Effector memory CD4-positive, alpha-beta T cell (primary cell): ENCODE data around the gene SLC35B4.

Source experiments
- DNase-seq, 3 donors: peaks; one replicate each; pipeline ENCODE4 v3.0.0-alpha.2; 2020
- H3K27ac ChIP-seq: 2 replicates; pipeline ENCODE4 v1.7.0; 2013; ENCODE audit warnings: mild to moderate bottlenecking, low read length, moderate library complexity; ENCODE audit not compliant: insufficient read depth, poor library complexity, severe bottlenecking
- H3K27me3 ChIP-seq: replicated peaks from 2 replicates; pipeline ENCODE4 v1.7.0; 2013; ENCODE audit warnings: mild to moderate bottlenecking, low read length; ENCODE audit not compliant: insufficient read depth, control insufficient read depth, poor library complexity, severe bottlenecking
- H3K36me3 ChIP-seq: 2 replicates; pipeline ENCODE4 v1.7.0; 2013; ENCODE audit warnings: mild to moderate bottlenecking, low read length, moderate library complexity; ENCODE audit not compliant: control insufficient read depth, insufficient read depth
- H3K4me1 ChIP-seq: 2 replicates; pipeline ENCODE4 v1.7.0; 2013; ENCODE audit warnings: low read length, mild to moderate bottlenecking; ENCODE audit not compliant: control insufficient read depth, insufficient read depth, poor library complexity, severe bottlenecking
- H3K4me3 ChIP-seq: 2 replicates; pipeline ENCODE4 v1.7.0; 2013; ENCODE audit warnings: low read length, low read depth, mild to moderate bottlenecking; ENCODE audit not compliant: insufficient read depth, poor library complexity, severe bottlenecking
- H3K9me3 ChIP-seq: 2 replicates; pipeline ENCODE4 v1.7.0; 2013; ENCODE audit warnings: mild to moderate bottlenecking, low read length, moderate library complexity; ENCODE audit not compliant: control insufficient read depth

Gene SLC35B4

GRCh38 chr7:134355004-134355525, 38.3 kb upstream of the SLC35B4 start:
- DNase-seq = no peak
- Histone ChIP-seq H3K27me3 (no peaks in the 10 kb centered on the region), H3K36me3 (no peaks in the 10 kb centered on the region), H3K4me3 (no peak overlapping the region), H3K4me1 (no peaks in the 10 kb centered on the region), H3K27ac (no peak overlapping the region), H3K9me3 (no peaks in the 10 kb centered on the region)

DNA sequence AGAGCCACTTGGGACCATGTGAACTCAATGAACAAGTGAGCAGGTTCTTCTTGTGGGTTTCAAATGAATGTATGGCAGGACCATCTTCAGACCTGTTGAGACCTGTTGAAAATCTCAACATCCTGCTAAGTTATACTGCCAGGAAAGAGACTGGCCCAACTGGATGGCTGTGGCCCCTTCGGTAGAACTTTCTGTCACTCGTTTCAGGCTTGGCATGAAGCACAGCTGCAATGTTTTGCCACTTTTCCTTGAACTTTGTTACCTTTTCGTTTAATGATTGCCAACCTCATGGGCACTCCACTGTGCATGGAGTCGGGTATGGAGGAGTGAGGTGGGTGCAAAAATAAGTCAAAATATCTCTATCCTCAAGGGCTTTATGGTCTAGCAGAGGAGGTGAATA, 36.7 kb upstream of the SLC35B4 start:
- Histone ChIP-seq H3K9me3 (no peaks in the 10 kb centered on the region), H3K4me3 (no peak overlapping the region), H3K27ac (no peak overlapping the region), H3K27me3 (no peaks in the 10 kb centered on the region), H3K4me1 (no peaks in the 10 kb centered on the region), H3K36me3 (no peaks in the 10 kb centered on the region)
- DNase-seq = no peak

GRCh38 chr7:134351424-134351823, 34.7 kb upstream of the SLC35B4 start:
- H3K4me1 ChIP-seq = no peaks in the 10 kb centered on the region
- H3K4me3 ChIP-seq = no peak overlapping the region
- H3K27ac ChIP-seq = no peak overlapping the region
- H3K36me3 ChIP-seq = no peaks in the 10 kb centered on the region
- DNase-seq = no peak
- no peaks in the 10 kb centered on the region for H3K9me3 ChIP-seq
- H3K27me3 ChIP-seq = no peaks in the 10 kb centered on the region

DNA sequence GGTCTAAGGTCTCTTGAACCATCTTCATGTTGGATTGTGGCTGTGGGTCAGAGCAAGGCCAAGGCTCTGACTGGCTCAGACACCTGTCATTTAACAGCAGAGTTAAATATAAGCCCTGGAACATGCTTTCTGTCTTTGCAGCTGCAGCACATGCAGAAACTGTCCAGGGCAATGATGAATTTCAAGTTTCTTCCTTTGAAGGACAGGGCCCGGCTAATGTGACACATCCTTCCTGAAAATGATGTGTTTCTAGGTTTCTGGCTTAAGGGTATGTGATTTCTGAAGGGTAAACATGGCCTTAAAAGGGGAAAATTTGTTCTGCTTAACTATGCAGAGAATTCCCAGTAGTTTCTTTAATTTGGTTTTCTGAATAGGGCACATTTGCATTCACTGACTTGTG, 34.0 kb upstream of the SLC35B4 start:
- H3K27me3 ChIP-seq = no peaks in the 10 kb centered on the region

DNA sequence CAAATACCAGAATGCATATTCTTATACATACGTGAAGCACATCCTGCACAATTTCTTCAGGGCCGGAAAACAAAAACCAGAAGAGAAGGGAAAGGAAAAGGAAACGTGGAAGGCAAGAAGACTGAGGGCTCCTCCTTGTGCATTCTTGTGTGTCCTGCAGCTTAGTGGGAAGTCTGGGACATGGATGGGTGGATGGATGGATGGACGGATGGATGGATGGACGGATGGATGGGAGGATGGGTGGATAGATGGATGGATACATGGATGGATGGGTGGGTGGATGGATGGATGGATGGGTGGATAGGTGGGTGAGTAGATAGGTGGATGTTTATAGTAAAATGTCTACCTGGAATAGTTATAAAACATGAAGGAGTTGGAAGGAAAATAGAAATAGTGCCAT, 30.8 kb upstream of the SLC35B4 start:
- no peak overlapping the region for H3K27ac ChIP-seq
- no peaks in the 10 kb centered on the region for H3K9me3 ChIP-seq
- no peaks in the 10 kb centered on the region for H3K36me3 ChIP-seq
- no peaks in the 10 kb centered on the region for H3K27me3 ChIP-seq
- H3K4me3 ChIP-seq = no peak overlapping the region
- DNase-seq = no peak
- H3K4me1 ChIP-seq = no peaks in the 10 kb centered on the region

More for the DNA sequence above, 34.0 kb upstream of the SLC35B4 start:
- H3K4me1 ChIP-seq = no peaks in the 10 kb centered on the region
- H3K36me3 ChIP-seq = no peaks in the 10 kb centered on the region
- no peak overlapping the region for H3K4me3 ChIP-seq
- no peak for DNase-seq
- H3K9me3 ChIP-seq = no peaks in the 10 kb centered on the region
- H3K27ac ChIP-seq = no peak overlapping the region

GRCh38 chr7:134343796-134344195, 27.1 kb upstream of the SLC35B4 start:
- Histone ChIP-seq H3K36me3 (no peaks in the 10 kb centered on the region), H3K27ac (no peak overlapping the region), H3K27me3 (no peaks in the 10 kb centered on the region), H3K4me3 (no peak overlapping the region), H3K4me1 (no peaks in the 10 kb centered on the region), H3K9me3 (no peaks in the 10 kb centered on the region)
- DNase-seq = no peak

DNA sequence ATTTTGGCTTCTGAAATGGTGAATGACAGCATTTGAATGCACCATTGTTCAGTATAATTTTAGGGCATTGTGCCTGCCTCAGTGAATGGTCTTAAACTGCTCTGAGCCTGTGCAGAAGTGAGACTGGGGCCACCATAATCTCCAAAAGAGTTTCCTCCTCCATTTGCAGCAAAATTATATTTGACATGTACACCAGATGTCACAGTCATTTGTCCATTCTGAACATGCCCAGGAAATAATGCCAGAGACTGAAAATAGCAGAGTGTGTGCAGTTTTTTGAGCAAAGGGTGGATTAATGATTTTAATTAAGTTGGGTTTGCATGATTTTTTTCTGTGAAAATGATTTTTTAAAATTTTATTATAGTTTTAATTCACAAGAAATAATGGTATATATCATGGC, 26.4 kb upstream of the SLC35B4 start:
- Histone ChIP-seq H3K27me3 (no peaks in the 10 kb centered on the region), H3K4me1 (no peaks in the 10 kb centered on the region), H3K9me3 (no peaks in the 10 kb centered on the region), H3K36me3 (no peaks in the 10 kb centered on the region), H3K27ac (no peak overlapping the region), H3K4me3 (no peak overlapping the region)
- DNase-seq = no peak

- no peaks in the 10 kb centered on the region for H3K9me3 ChIP-seq
- H3K4me1 ChIP-seq = no peaks in the 10 kb centered on the region
- no peaks in the 10 kb centered on the region for H3K27me3 ChIP-seq
- DNase-seq = no peak
- H3K27ac ChIP-seq = no peak overlapping the region
- H3K36me3 ChIP-seq = no peaks in the 10 kb centered on the region
- no peak overlapping the region for H3K4me3 ChIP-seq
These were observed 22.7 kb upstream of the SLC35B4 start for GRCh38 chr7:134339475-134339874.

DNA sequence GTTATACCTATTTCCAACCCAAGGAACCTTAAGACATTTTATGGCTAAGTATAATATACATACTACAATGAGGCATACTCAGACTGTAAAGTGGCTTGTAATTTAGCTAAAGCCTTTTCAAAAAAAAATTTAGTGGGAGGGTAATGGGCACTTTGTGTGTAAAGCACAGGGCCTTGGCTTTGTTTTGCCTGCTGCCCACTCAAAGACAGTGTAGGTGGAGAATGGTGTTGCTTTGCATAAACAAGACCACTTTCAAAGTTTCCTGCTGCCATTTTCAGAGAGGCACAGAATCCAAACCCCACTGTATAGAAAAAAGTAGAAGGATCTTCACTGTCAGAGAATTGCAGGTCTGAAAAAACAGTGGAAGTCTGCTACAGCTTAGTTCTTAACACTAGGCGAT, 21.2 kb upstream of the SLC35B4 start:
- Histone ChIP-seq H3K4me1 (no peaks in the 10 kb centered on the region), H3K27me3 (no peaks in the 10 kb centered on the region), H3K27ac (no peak overlapping the region)

DNA sequence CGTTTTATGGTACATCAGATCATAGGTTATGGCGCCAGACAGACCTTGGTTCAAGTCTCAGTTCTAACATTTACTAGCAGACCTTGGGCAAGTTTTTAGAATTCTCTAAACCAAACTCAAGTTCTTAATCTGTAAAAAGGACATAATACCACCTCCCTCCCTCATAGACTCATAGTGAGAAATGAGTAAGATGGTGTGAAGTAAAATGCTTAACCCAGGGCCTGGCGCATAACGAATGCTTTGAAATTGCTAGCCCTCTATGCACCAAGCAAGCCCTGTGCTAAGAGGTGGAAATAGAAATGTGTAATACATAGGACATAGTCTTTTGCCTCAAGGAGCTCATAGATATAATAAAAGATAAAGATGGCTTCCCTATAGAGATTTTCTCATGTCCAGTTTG, 17.7 kb upstream of the SLC35B4 start:
- no peaks in the 10 kb centered on the region for H3K27me3 ChIP-seq

More for the DNA sequence above, 21.2 kb upstream of the SLC35B4 start:
- no peak for DNase-seq
- Histone ChIP-seq H3K9me3 (no peaks in the 10 kb centered on the region), H3K4me3 (no peak overlapping the region), H3K36me3 (no peaks in the 10 kb centered on the region)

DNA sequence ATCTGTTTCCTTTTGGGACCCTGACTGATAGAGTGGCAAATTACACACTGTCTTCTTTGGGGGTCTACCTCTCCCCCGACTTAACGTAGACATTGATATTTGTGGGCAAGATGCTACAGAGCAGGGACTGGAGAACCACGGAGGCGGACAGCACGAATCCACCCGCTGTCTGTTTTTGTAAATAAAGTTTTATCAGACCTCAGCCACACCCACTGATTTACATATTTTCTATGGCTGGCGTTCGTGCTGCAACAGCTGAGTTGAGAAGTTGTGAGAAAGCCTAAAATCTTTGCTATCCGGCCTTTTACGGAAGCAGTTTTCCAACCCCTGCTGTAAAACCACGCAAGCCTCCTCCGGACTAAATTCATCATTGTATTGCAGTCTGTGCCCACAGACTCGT, 17.2 kb upstream of the SLC35B4 start:
- no peak for DNase-seq
- Histone ChIP-seq H3K27ac (no peak overlapping the region), H3K27me3 (no peaks in the 10 kb centered on the region), H3K4me3 (no peak overlapping the region), H3K36me3 (no peaks in the 10 kb centered on the region), H3K4me1 (no peaks in the 10 kb centered on the region), H3K9me3 (no peaks in the 10 kb centered on the region)

More for the DNA sequence above, 17.7 kb upstream of the SLC35B4 start:
- no peaks in the 10 kb centered on the region for H3K9me3 ChIP-seq
- H3K27ac ChIP-seq = no peak overlapping the region
- DNase-seq = no peak
- H3K36me3 ChIP-seq = no peaks in the 10 kb centered on the region
- H3K4me3 ChIP-seq = no peak overlapping the region
- no peaks in the 10 kb centered on the region for H3K4me1 ChIP-seq
